ENCODE results near the gene MAP1B. TPM values are rescaled to one million over a fixed set of nuclear protein-coding genes. Genes with fewer than 3 reads are reported as not detected.

Gene MAP1B
- total and polyA plus RNA-seq, 9 of the 15 experiments (the other 6 are each of a cell fraction or from before 2014, with no cell fraction given): 5.2 to 66.1 (median 17.3) TPM

DNA sequence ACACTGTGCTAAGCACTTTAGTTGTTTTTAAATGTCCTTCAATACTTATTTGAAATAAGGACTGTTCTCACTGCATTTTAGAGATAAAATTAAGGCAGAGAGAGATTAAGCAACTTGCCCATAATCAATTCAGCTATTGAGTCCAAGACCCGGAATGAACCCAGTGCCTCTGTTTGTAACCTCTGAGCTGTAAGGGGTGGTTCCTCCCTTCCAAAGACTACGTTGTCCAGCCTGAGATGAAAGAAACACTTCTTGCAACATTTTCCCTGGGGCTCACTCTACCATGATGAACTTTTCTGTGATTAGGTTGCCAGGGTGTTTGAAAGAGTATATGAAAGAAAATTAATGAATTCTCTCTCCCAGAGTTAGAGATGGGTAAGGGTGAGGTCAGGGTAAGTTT is 22.0 kb upstream of the MAP1B start:
- Histone ChIP-seq H3K36me3 (ENCODE audit: control insufficient read depth, insufficient read depth, low read length) (no peaks in the 10 kb centered on the region), H3K27ac (ENCODE audit: extremely low read depth, low read depth, low read length) (no peak overlapping the region), H3K79me2 (ENCODE audit: control insufficient read depth, insufficient read depth, low read length) (no peaks in the 10 kb centered on the region), H3K9me3 (replicated peaks; ENCODE audit: control insufficient read depth, insufficient read depth, low read depth, low read length) (no peaks in the 10 kb centered on the region), H3K9ac (ENCODE audit: insufficient read depth in 1 of 2, low read depth in 2 of 2, low read length in 2 of 2) (no peak overlapping the region), H3K4me3 (no peak overlapping the region), H2AFZ (ENCODE audit: low read depth, low read length) (no peak overlapping the region), H4K20me1 (replicated peaks; ENCODE audit: control insufficient read depth, insufficient read depth, low read length) (0 out of 2 replicates have a peak, but pooled peaks cover 3% of the 10 kb centered on the region), H3K9me1 (ENCODE audit: control insufficient read depth, insufficient read depth, low read length) (no peaks in the 10 kb centered on the region), H3K4me1 (replicated peaks in 1 of 2; ENCODE audit: control insufficient read depth in 2 of 2, insufficient read depth in 2 of 2, low read length in 2 of 2) (no peaks in the 10 kb centered on the region), H3K27me3 (ENCODE audit: control insufficient read depth in 2 of 2, insufficient read depth in 2 of 2, low read length in 2 of 2) (peaks cover 11 to 34% of the 10 kb centered on the region in 2 experiments; a peak in 4 of 5 replicates), H3K4me2 (ENCODE audit: insufficient read depth, low read length) (no peak overlapping the region)
- ChIA-PET POLR2A (no interaction called here), CTCF (ENCODE audit: low intra/inter-chr PET ratio) (no interaction called here)
- TF ChIP-seq SIRT6 (IDR thresholded peaks at IDR 0.05; ENCODE audit: low read depth, low read length) (no peak), ZNF717 (CRISPR knock-in tag; IDR thresholded peaks at IDR 0.05) (no peak), ZNF445 (CRISPR knock-in tag; IDR thresholded peaks at IDR 0.05; ENCODE audit: low read depth) (no peak), ESRRA (IDR thresholded peaks at IDR 0.05; ENCODE audit: borderline replicate concordance, low read depth) (no peak), ETS2 (tag; IDR thresholded peaks at IDR 0.05; ENCODE audit: borderline replicate concordance, poor library complexity, severe bottlenecking) (no peak), NEUROD1 (IDR thresholded peaks at IDR 0.05; ENCODE audit: borderline replicate concordance, low read depth, low read length, partially characterized antibody) (no peak), CREB1 (IDR thresholded peaks at IDR 0.05) (no peak), CREB1 (CRISPR knock-in tag; IDR thresholded peaks at IDR 0.05) (no peak), DPF2 (IDR thresholded peaks at IDR 0.05) (no peak), KAT8 (IDR thresholded peaks at IDR 0.05; ENCODE audit: low read depth) (no peak), RCOR1 (IDR thresholded peaks at IDR 0.05; ENCODE audit: borderline replicate concordance in 1 of 2, low read depth in 2 of 2, low read length in 2 of 2) (no peak), HES1 (IDR thresholded peaks at IDR 0.05; ENCODE audit: low read depth) (no peak)
- TF ChIP-seq, protein P1, sequence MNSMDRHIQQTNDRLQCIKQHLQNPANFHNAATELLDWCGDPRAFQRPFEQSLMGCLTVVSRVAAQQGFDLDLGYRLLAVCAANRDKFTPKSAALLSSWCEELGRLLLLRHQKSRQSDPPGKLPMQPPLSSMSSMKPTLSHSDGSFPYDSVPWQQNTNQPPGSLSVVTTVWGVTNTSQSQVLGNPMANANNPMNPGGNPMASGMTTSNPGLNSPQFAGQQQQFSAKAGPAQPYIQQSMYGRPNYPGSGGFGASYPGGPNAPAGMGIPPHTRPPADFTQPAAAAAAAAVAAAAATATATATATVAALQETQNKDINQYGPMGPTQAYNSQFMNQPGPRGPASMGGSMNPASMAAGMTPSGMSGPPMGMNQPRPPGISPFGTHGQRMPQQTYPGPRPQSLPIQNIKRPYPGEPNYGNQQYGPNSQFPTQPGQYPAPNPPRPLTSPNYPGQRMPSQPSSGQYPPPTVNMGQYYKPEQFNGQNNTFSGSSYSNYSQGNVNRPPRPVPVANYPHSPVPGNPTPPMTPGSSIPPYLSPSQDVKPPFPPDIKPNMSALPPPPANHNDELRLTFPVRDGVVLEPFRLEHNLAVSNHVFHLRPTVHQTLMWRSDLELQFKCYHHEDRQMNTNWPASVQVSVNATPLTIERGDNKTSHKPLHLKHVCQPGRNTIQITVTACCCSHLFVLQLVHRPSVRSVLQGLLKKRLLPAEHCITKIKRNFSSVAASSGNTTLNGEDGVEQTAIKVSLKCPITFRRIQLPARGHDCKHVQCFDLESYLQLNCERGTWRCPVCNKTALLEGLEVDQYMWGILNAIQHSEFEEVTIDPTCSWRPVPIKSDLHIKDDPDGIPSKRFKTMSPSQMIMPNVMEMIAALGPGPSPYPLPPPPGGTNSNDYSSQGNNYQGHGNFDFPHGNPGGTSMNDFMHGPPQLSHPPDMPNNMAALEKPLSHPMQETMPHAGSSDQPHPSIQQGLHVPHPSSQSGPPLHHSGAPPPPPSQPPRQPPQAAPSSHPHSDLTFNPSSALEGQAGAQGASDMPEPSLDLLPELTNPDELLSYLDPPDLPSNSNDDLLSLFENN (IDR thresholded peaks at IDR 0.05; ENCODE audit: low read depth in 2 of 2, low read length in 2 of 2): no peak
- no TSS peak for BruUV-seq (replicated peaks)
- ATAC-seq (no peak), FAIRE-seq (no peak), DNase-seq (ENCODE audit: extremely low read depth in 1 of 4, low spot score in 3 of 4) (no peak)
- 0% methylated on average over 2 of the region's 2 CpGs for WGBS (ENCODE audit: insufficient coverage, low coverage, missing lambda C conversion rate)
- intact Hi-C loops (cut with micrococcal nuclease) (no loop called here), in situ Hi-C loops (cut with MboI) (no loop called here)

Measured in K562 (cell line).